OCI-LY3 (cell line): ENCODE measurements around the gene COBL.

Source experiments
- CTCF ChIP-seq: fragments of 200-600, 300-600 bp; sonication (generic); IDR thresholded peaks from 2 replicates; pipeline ENCODE4 v1.5.1; 2014; ENCODE audit warnings: antibody characterized with exemption, low read length, low read depth
- EZH2phosphoT487 ChIP-seq: fragments of 200-600 bp; shearing (Covaris generic); IDR thresholded peaks from 2 replicates; pipeline ENCODE4 v1.6.1; 2018; ENCODE audit warnings: antibody characterized with exemption, mixed run types, low read depth

- TF ChIP-seq CTCF, result no peak
- no peak for TF ChIP-seq EZH2phosphoT487
Observed at GRCh38 chr7:51275532-51275931, 41.1 kb downstream of the COBL start.
